OCI-LY7 (cell line): ENCODE data around the gene STK10.

Source experiments
- EZH2phosphoT487 ChIP-seq: fragments of 200-600 bp; sonication (generic); IDR thresholded peaks from 2 replicates; pipeline ENCODE4 v1.6.1; 2018; ENCODE audit warnings: low read depth, borderline replicate concordance, mild to moderate bottlenecking, mixed run types, antibody characterized with exemption, low read length, moderate library complexity, mixed read lengths
- TF ChIP-seq, protein P1 (sequence below): fragments of 200-600 bp; sonication (generic); conservative IDR thresholded peaks from 2 replicates; pipeline ENCODE4 v1.5.1; 2014; ENCODE audit warnings: mild to moderate bottlenecking, antibody characterized with exemption, low read length, moderate library complexity, mixed read lengths

DNA sequence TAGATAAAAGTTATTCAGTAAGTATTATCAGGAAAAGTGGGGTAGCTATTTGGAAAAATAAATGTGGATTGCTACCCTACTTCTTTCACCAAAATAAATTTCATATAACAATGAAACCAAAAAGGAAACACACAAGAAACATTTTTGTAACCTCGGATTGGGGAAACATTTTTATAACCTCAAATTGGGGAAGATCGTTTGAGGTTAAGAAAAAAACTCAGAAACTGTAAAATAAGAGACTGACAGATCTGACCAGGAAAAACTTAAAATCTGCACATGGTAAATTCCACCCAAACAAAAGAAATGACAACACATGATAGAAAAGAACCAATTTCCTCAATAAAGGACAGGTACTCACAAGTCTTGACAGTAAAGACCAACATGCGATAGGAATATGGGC is 19.5 kb upstream of the STK10 start:
- TF ChIP-seq, protein P1, sequence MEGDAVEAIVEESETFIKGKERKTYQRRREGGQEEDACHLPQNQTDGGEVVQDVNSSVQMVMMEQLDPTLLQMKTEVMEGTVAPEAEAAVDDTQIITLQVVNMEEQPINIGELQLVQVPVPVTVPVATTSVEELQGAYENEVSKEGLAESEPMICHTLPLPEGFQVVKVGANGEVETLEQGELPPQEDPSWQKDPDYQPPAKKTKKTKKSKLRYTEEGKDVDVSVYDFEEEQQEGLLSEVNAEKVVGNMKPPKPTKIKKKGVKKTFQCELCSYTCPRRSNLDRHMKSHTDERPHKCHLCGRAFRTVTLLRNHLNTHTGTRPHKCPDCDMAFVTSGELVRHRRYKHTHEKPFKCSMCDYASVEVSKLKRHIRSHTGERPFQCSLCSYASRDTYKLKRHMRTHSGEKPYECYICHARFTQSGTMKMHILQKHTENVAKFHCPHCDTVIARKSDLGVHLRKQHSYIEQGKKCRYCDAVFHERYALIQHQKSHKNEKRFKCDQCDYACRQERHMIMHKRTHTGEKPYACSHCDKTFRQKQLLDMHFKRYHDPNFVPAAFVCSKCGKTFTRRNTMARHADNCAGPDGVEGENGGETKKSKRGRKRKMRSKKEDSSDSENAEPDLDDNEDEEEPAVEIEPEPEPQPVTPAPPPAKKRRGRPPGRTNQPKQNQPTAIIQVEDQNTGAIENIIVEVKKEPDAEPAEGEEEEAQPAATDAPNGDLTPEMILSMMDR, result no peak
- TF ChIP-seq EZH2phosphoT487, result no peak
